H1 (cell line): ENCODE measurements around the gene SYNJ2. TPM values are rescaled to one million over a fixed set of nuclear protein-coding genes. Genes with fewer than 3 reads are reported as not detected.

Experiments
- CTCF ChIA-PET: fragments of 300-600 bp; sonication (Branson Sonifier 250); formaldehyde crosslinking; loops from one replicate; lab custom pipeline; 2021; ENCODE audit not compliant: partially characterized antibody; lab: Charles Lee
- POLR2A ChIA-PET: fragments of 300-600 bp; sonication (Branson Sonifier 250); formaldehyde crosslinking; loops from one replicate; lab custom pipeline; 2021; ENCODE audit warnings: inconsistent platforms; ENCODE audit not compliant: partially characterized antibody; lab: Charles Lee
- DNase-seq, 2 experiments: peaks; one replicate each; pipeline versions ENCODE4 v3.0.0 to v3.0.0-alpha.2; 2010 to 2022; ENCODE audit warnings: low spot score in 2 of 2, low read depth in 1 of 2, mixed read lengths in 1 of 2
- FAIRE-seq: peaks from 2 replicates; lab custom pipeline; 2011; peaks lifted over from hg19 to GRCh38; lab: Jason Lieb, UNC
- H2AFZ ChIP-seq: 2 replicates; pipeline ENCODE4 v1.8.1; 2012; ENCODE audit warnings: low read length, inconsistent platforms
- H2AK5ac ChIP-seq: 2 replicates; pipeline ENCODE4 v1.6.1; 2013; ENCODE audit warnings: low read depth, low read length
- H2BK120ac ChIP-seq: replicated peaks from 2 replicates; pipeline ENCODE3; 2013; ENCODE audit warnings: low read depth, low read length, inconsistent platforms
- H2BK12ac ChIP-seq: 2 replicates; pipeline ENCODE4 v1.6.1; 2013; ENCODE audit warnings: low read depth, low read length
- H2BK15ac ChIP-seq: 2 replicates; pipeline ENCODE4 v1.6.1; 2013; ENCODE audit warnings: low read length
- H2BK20ac ChIP-seq: 2 replicates; pipeline ENCODE4 v1.6.1; 2013; ENCODE audit warnings: low read length
- H2BK5ac ChIP-seq: 2 replicates; pipeline ENCODE4 v1.6.1; 2013; ENCODE audit warnings: low read depth, low read length
- H3K14ac ChIP-seq: 2 replicates; pipeline ENCODE4 v1.6.1; 2013; ENCODE audit warnings: inconsistent platforms; ENCODE audit not compliant: insufficient read length
- H3K18ac ChIP-seq: 2 replicates; pipeline ENCODE4 v1.6.1; 2013; ENCODE audit warnings: low read length; ENCODE audit errors: extremely low read depth
- H3K23ac ChIP-seq: 2 replicates; pipeline ENCODE4 v1.6.1; 2013; ENCODE audit warnings: inconsistent platforms; ENCODE audit not compliant: insufficient read length
- H3K23me2 ChIP-seq: 2 replicates; pipeline ENCODE4 v1.6.1; 2013; ENCODE audit warnings: low read depth, low read length
- H3K27ac ChIP-seq: 2 replicates; pipeline ENCODE4 v1.6.1; 2011; ENCODE audit warnings: low read depth, low read length, inconsistent platforms
- H3K27me3 ChIP-seq, 4 experiments: replicated peaks in 1 of 4; 1 replicate in 1 of 4; 2 replicates in 3 of 4; pipeline versions ENCODE4 v1.6.1 to v1.8.1; 2011 to 2013; ENCODE audit warnings: low read length in 3 of 4, mild to moderate bottlenecking in 3 of 4, inconsistent platforms in 2 of 4, mixed read lengths in 2 of 4, moderate library complexity in 1 of 4; ENCODE audit not compliant: control insufficient read depth in 3 of 4, insufficient read depth in 3 of 4; ENCODE audit errors: extremely low read depth in 1 of 4
- H3K36me3 ChIP-seq, 4 experiments: 2 replicates each; pipeline versions ENCODE4 v1.6.1 to v1.8.1; 2011 to 2013; ENCODE audit warnings: mild to moderate bottlenecking in 4 of 4, low read length in 3 of 4, moderate library complexity in 2 of 4, control low read depth in 1 of 4, inconsistent platforms in 1 of 4; ENCODE audit not compliant: insufficient read depth in 4 of 4, control insufficient read depth in 2 of 4
- H3K4ac ChIP-seq: replicated peaks from 2 replicates; pipeline ENCODE3; 2013; ENCODE audit warnings: low read length, low read depth, mixed read lengths, inconsistent platforms; ENCODE audit not compliant: insufficient read length
- H3K4me1 ChIP-seq, 4 experiments: replicated peaks in 1 of 4; 1 replicate in 1 of 4; 2 replicates in 3 of 4; pipeline versions ENCODE4 v1.6.1 to v1.8.1; 2011 to 2013; ENCODE audit warnings: low read length in 3 of 4, inconsistent platforms in 2 of 4, mixed read lengths in 1 of 4; ENCODE audit not compliant: insufficient read depth in 4 of 4, control insufficient read depth in 3 of 4
- H3K4me2 ChIP-seq, 2 experiments: 2 replicates each; pipeline versions ENCODE4 v1.6.1 to v1.8.1; 2011 to 2013; ENCODE audit warnings: low read depth in 2 of 2, low read length in 2 of 2, control low read depth in 1 of 2, inconsistent platforms in 1 of 2, mild to moderate bottlenecking in 1 of 2; ENCODE audit not compliant: insufficient read depth in 1 of 2
- H3K4me3 ChIP-seq, 4 experiments: fragments of 200-600, 300-600 bp in 1 of 4; sonication (generic), shearing (Covaris generic), sonication (Bioruptor Twin) in 1 of 4; 2 replicates each; pipeline versions ENCODE4 v1.5.1 to v1.8.1; 2011 to 2016; ENCODE audit warnings: low read length in 4 of 4, low read depth in 3 of 4, control low read depth in 2 of 4, inconsistent platforms in 2 of 4, mild to moderate bottlenecking in 2 of 4, mixed read lengths in 1 of 4, moderate library complexity in 1 of 4; ENCODE audit not compliant: insufficient read depth in 2 of 4; ENCODE audit errors: extremely low read depth in 1 of 4
- H3K56ac ChIP-seq: replicated peaks from 2 replicates; pipeline ENCODE3; 2013; ENCODE audit warnings: low read depth, mild to moderate bottlenecking, mixed read lengths, low read length, inconsistent platforms; ENCODE audit not compliant: insufficient read length
- H3K79me1 ChIP-seq: 2 replicates; pipeline ENCODE4 v1.6.1; 2013; ENCODE audit warnings: low read depth, low read length, control low read depth
- H3K79me2 ChIP-seq, 2 experiments: 2 replicates each; pipeline versions ENCODE4 v1.6.1 to v1.8.1; 2012 to 2013; ENCODE audit warnings: low read length in 2 of 2, mild to moderate bottlenecking in 2 of 2, inconsistent platforms in 1 of 2; ENCODE audit not compliant: insufficient read depth in 2 of 2, control insufficient read depth in 1 of 2
- H3K9ac ChIP-seq, 4 experiments: replicated peaks in 1 of 4; 1 replicate in 1 of 4; 2 replicates in 3 of 4; pipeline versions ENCODE4 v1.6.1 to v1.8.1; 2011 to 2013; ENCODE audit warnings: low read depth in 3 of 4, low read length in 3 of 4, control low read depth in 2 of 4, mild to moderate bottlenecking in 2 of 4, moderate library complexity in 2 of 4, inconsistent platforms in 1 of 4; ENCODE audit errors: extremely low read depth in 1 of 4
- H3K9me3 ChIP-seq, 2 experiments: 2 replicates each; pipeline versions ENCODE4 v1.6.1 to v1.8.1; 2012 to 2013; ENCODE audit warnings: mild to moderate bottlenecking in 2 of 2, moderate library complexity in 2 of 2, control low read depth in 1 of 2, inconsistent platforms in 1 of 2, low read depth in 1 of 2, low read length in 1 of 2, mixed read lengths in 1 of 2; ENCODE audit not compliant: insufficient read depth in 2 of 2
- H4K20me1 ChIP-seq, 2 experiments: replicated peaks in 1 of 2; 2 replicates each; pipeline versions ENCODE3 to v1.8.1; 2011 to 2013; ENCODE audit warnings: inconsistent platforms in 2 of 2, low read length in 2 of 2, mild to moderate bottlenecking in 1 of 2; ENCODE audit not compliant: insufficient read depth in 2 of 2, control insufficient read depth in 1 of 2
- H4K5ac ChIP-seq: 2 replicates; pipeline ENCODE4 v1.6.1; 2013; ENCODE audit warnings: low read length, low read depth, mixed read lengths, inconsistent platforms; ENCODE audit not compliant: insufficient read length
- H4K8ac ChIP-seq: 2 replicates; pipeline ENCODE4 v1.8.0; 2013; ENCODE audit warnings: mild to moderate bottlenecking, moderate library complexity, low read length, inconsistent platforms; ENCODE audit not compliant: insufficient read depth; ENCODE audit errors: extremely low read depth
- H4K91ac ChIP-seq: replicated peaks from 2 replicates; pipeline ENCODE3; 2013; ENCODE audit warnings: low read length, mixed read lengths, inconsistent platforms; ENCODE audit not compliant: insufficient read length
- GTF2F1 ChIP-seq: IDR thresholded peaks from 2 replicates; pipeline ENCODE4 v1.6.1; 2012; ENCODE audit warnings: low read depth, low read length, improper control_type of control experiment, borderline replicate concordance
- WGBS, 2 experiments: shearing (Covaris generic) in 1 of 2; methylation state at CpG; one replicate each; pipeline versions ENCODE4 v1.1.6 to v1.1.7; 2013 to 2015; ENCODE audit warnings: low lambda C conversion rate in 2 of 2, mixed read lengths in 2 of 2, inconsistent platforms in 1 of 2, low coverage in 1 of 2, missing lambda C conversion rate in 1 of 2; ENCODE audit not compliant: insufficient replicate concordance in 2 of 2, insufficient coverage in 1 of 2, insufficient read length in 1 of 2; ENCODE audit errors: extremely low coverage in 1 of 2, missing lambda C conversion rate in 1 of 2; 5-methylcytosine and 5-hydroxymethylcytosine counted together
- polyA plus RNA-seq, 7 experiments: library from polyadenylated mRNA; depleted of rRNA in 3 of 7; stranded (reverse) in 5 of 7; unstranded in 2 of 7; fragments of >200 nt in 5 of 7; fragments of 200-250 nt in 2 of 7; gene quantifications; 1 replicate in 5 of 7; 2 replicates in 1 of 7; 4 replicates in 1 of 7; pipeline versions ENCODE4 v1.2.1 to v1.2.3, GENCODE V29; 2011 to 2013; ENCODE audit warnings: missing spikeins in 2 of 7, mixed read lengths in 2 of 7
- total RNA-seq: library from RNA; stranded (reverse); fragmentation: NEBNext Ultra II Directional; extraction: Animal tissue kit (Norgen Biotek cat#: 25700); gene quantifications from 2 replicates; pipeline ENCODE4 v1.2.1, GENCODE V29; 2021

SYNJ2 gene
- total and polyA plus RNA-seq, 2 of the 8 experiments (the other 6 are each of a cell fraction or from before 2014, with no cell fraction given) = 3.7 to 13.9 TPM

- ChIA-PET CTCF (interaction anchor here (0.9 to 2.2 kb wide), 5 partner anchors 9 to 105 kb away, joined by 3 to 8 read pairs (median 4); no protein-coding TSS in a partner anchor), POLR2A (interaction anchor here (0.6 to 1.5 kb wide), 3 partner anchors 10 to 23 kb away, joined by 3 to 5 read pairs (median 3); no protein-coding TSS in a partner anchor)
- Histone ChIP-seq H4K5ac (no peak overlapping the region), H3K79me1 (no peaks in the 10 kb centered on the region), H3K36me3 (no peaks in the 10 kb centered on the region), H3K23ac (no peak overlapping the region), H3K56ac (no peak overlapping the region), H2BK15ac (no peak overlapping the region), H4K8ac (no peak overlapping the region; the same call in 1 of the 2 replicates), H3K4me1 (peaks cover 2 to 9% (median 6%) of the 10 kb centered on the region in 4 experiments; a peak in 4 of 7 replicates), H3K79me2 (no peaks in the 10 kb centered on the region), H2BK12ac (no peak overlapping the region), H2BK5ac (no peak overlapping the region), H2AFZ (no peak overlapping the region), H3K9me3 (no peaks in the 10 kb centered on the region), H3K4me3 (no peak overlapping the region), H3K14ac (no peak overlapping the region), H3K9ac (no peak overlapping the region), H3K4ac (no peak overlapping the region), H3K27ac (no peak overlapping the region), H2BK120ac (no peak overlapping the region), H3K23me2 (no peaks in the 10 kb centered on the region), H4K91ac (no peak overlapping the region), H2AK5ac (no peak overlapping the region), H3K18ac (no peak overlapping the region), H3K4me2 (no peak overlapping the region), H2BK20ac (peak overlapping the region; percentile 61; the same call in 1 of the 2 replicates), H4K20me1 (no peaks in the 10 kb centered on the region), H3K27me3 (no peaks in the 10 kb centered on the region)
- WGBS, 2 experiments = 78% methylated on average over 8 of the region's 8 CpGs; no CpG with 5 or more reads in 1 of the 2 experiments
- TF ChIP-seq GTF2F1 = no peak
- no peak for DNase-seq
- FAIRE-seq = no peak
These were observed 15.1 kb upstream of the SYNJ2 start for GRCh38 chr6:157966589-157966977.
